H1 (cell line): ENCODE results near the gene DLX2. TPM values are rescaled to one million over a fixed set of nuclear protein-coding genes. Genes with fewer than 3 reads are reported as not detected.

Experiments
- CTCF ChIA-PET: fragments of 300-600 bp; sonication (Branson Sonifier 250); formaldehyde crosslinking; loops from one replicate; lab custom pipeline; 2021; ENCODE audit not compliant: partially characterized antibody; lab: Charles Lee
- POLR2A ChIA-PET: fragments of 300-600 bp; sonication (Branson Sonifier 250); formaldehyde crosslinking; loops from one replicate; lab custom pipeline; 2021; ENCODE audit warnings: inconsistent platforms; ENCODE audit not compliant: partially characterized antibody; lab: Charles Lee
- DNase-seq, 2 experiments: peaks; one replicate each; pipeline versions ENCODE4 v3.0.0 to v3.0.0-alpha.2; 2010 to 2022; ENCODE audit warnings: low spot score in 2 of 2, low read depth in 1 of 2, mixed read lengths in 1 of 2
- FAIRE-seq: peaks from 2 replicates; lab custom pipeline; 2011; peaks lifted over from hg19 to GRCh38; lab: Jason Lieb, UNC
- H2AFZ ChIP-seq: 2 replicates; pipeline ENCODE4 v1.8.1; 2012; ENCODE audit warnings: low read length, inconsistent platforms
- H2AK5ac ChIP-seq: 2 replicates; pipeline ENCODE4 v1.6.1; 2013; ENCODE audit warnings: low read depth, low read length
- H2BK120ac ChIP-seq: replicated peaks from 2 replicates; pipeline ENCODE3; 2013; ENCODE audit warnings: low read depth, low read length, inconsistent platforms
- H2BK12ac ChIP-seq: 2 replicates; pipeline ENCODE4 v1.6.1; 2013; ENCODE audit warnings: low read depth, low read length
- H2BK15ac ChIP-seq: 2 replicates; pipeline ENCODE4 v1.6.1; 2013; ENCODE audit warnings: low read length
- H2BK20ac ChIP-seq: 2 replicates; pipeline ENCODE4 v1.6.1; 2013; ENCODE audit warnings: low read length
- H2BK5ac ChIP-seq: 2 replicates; pipeline ENCODE4 v1.6.1; 2013; ENCODE audit warnings: low read depth, low read length
- H3K14ac ChIP-seq: 2 replicates; pipeline ENCODE4 v1.6.1; 2013; ENCODE audit warnings: inconsistent platforms; ENCODE audit not compliant: insufficient read length
- H3K18ac ChIP-seq: 2 replicates; pipeline ENCODE4 v1.6.1; 2013; ENCODE audit warnings: low read length; ENCODE audit errors: extremely low read depth
- H3K23ac ChIP-seq: 2 replicates; pipeline ENCODE4 v1.6.1; 2013; ENCODE audit warnings: inconsistent platforms; ENCODE audit not compliant: insufficient read length
- H3K23me2 ChIP-seq: 2 replicates; pipeline ENCODE4 v1.6.1; 2013; ENCODE audit warnings: low read depth, low read length
- H3K27ac ChIP-seq: 2 replicates; pipeline ENCODE4 v1.6.1; 2011; ENCODE audit warnings: low read depth, low read length, inconsistent platforms
- H3K27me3 ChIP-seq, 4 experiments: replicated peaks in 1 of 4; 1 replicate in 1 of 4; 2 replicates in 3 of 4; pipeline versions ENCODE4 v1.6.1 to v1.8.1; 2011 to 2013; ENCODE audit warnings: low read length in 3 of 4, mild to moderate bottlenecking in 3 of 4, inconsistent platforms in 2 of 4, mixed read lengths in 2 of 4, moderate library complexity in 1 of 4; ENCODE audit not compliant: control insufficient read depth in 3 of 4, insufficient read depth in 3 of 4; ENCODE audit errors: extremely low read depth in 1 of 4
- H3K36me3 ChIP-seq, 4 experiments: 2 replicates each; pipeline versions ENCODE4 v1.6.1 to v1.8.1; 2011 to 2013; ENCODE audit warnings: mild to moderate bottlenecking in 4 of 4, low read length in 3 of 4, moderate library complexity in 2 of 4, control low read depth in 1 of 4, inconsistent platforms in 1 of 4; ENCODE audit not compliant: insufficient read depth in 4 of 4, control insufficient read depth in 2 of 4
- H3K4ac ChIP-seq: replicated peaks from 2 replicates; pipeline ENCODE3; 2013; ENCODE audit warnings: low read length, low read depth, mixed read lengths, inconsistent platforms; ENCODE audit not compliant: insufficient read length
- H3K4me1 ChIP-seq, 4 experiments: replicated peaks in 1 of 4; 1 replicate in 1 of 4; 2 replicates in 3 of 4; pipeline versions ENCODE4 v1.6.1 to v1.8.1; 2011 to 2013; ENCODE audit warnings: low read length in 3 of 4, inconsistent platforms in 2 of 4, mixed read lengths in 1 of 4; ENCODE audit not compliant: insufficient read depth in 4 of 4, control insufficient read depth in 3 of 4
- H3K4me2 ChIP-seq, 2 experiments: 2 replicates each; pipeline versions ENCODE4 v1.6.1 to v1.8.1; 2011 to 2013; ENCODE audit warnings: low read depth in 2 of 2, low read length in 2 of 2, control low read depth in 1 of 2, inconsistent platforms in 1 of 2, mild to moderate bottlenecking in 1 of 2; ENCODE audit not compliant: insufficient read depth in 1 of 2
- H3K4me3 ChIP-seq, 4 experiments: fragments of 200-600, 300-600 bp in 1 of 4; sonication (generic), shearing (Covaris generic), sonication (Bioruptor Twin) in 1 of 4; 2 replicates each; pipeline versions ENCODE4 v1.5.1 to v1.8.1; 2011 to 2016; ENCODE audit warnings: low read length in 4 of 4, low read depth in 3 of 4, control low read depth in 2 of 4, inconsistent platforms in 2 of 4, mild to moderate bottlenecking in 2 of 4, mixed read lengths in 1 of 4, moderate library complexity in 1 of 4; ENCODE audit not compliant: insufficient read depth in 2 of 4; ENCODE audit errors: extremely low read depth in 1 of 4
- H3K56ac ChIP-seq: replicated peaks from 2 replicates; pipeline ENCODE3; 2013; ENCODE audit warnings: low read depth, mild to moderate bottlenecking, mixed read lengths, low read length, inconsistent platforms; ENCODE audit not compliant: insufficient read length
- H3K79me1 ChIP-seq: 2 replicates; pipeline ENCODE4 v1.6.1; 2013; ENCODE audit warnings: low read depth, low read length, control low read depth
- H3K79me2 ChIP-seq, 2 experiments: 2 replicates each; pipeline versions ENCODE4 v1.6.1 to v1.8.1; 2012 to 2013; ENCODE audit warnings: low read length in 2 of 2, mild to moderate bottlenecking in 2 of 2, inconsistent platforms in 1 of 2; ENCODE audit not compliant: insufficient read depth in 2 of 2, control insufficient read depth in 1 of 2
- H3K9ac ChIP-seq, 4 experiments: replicated peaks in 1 of 4; 1 replicate in 1 of 4; 2 replicates in 3 of 4; pipeline versions ENCODE4 v1.6.1 to v1.8.1; 2011 to 2013; ENCODE audit warnings: low read depth in 3 of 4, low read length in 3 of 4, control low read depth in 2 of 4, mild to moderate bottlenecking in 2 of 4, moderate library complexity in 2 of 4, inconsistent platforms in 1 of 4; ENCODE audit errors: extremely low read depth in 1 of 4
- H3K9me3 ChIP-seq, 2 experiments: 2 replicates each; pipeline versions ENCODE4 v1.6.1 to v1.8.1; 2012 to 2013; ENCODE audit warnings: mild to moderate bottlenecking in 2 of 2, moderate library complexity in 2 of 2, control low read depth in 1 of 2, inconsistent platforms in 1 of 2, low read depth in 1 of 2, low read length in 1 of 2, mixed read lengths in 1 of 2; ENCODE audit not compliant: insufficient read depth in 2 of 2
- H4K20me1 ChIP-seq, 2 experiments: replicated peaks in 1 of 2; 2 replicates each; pipeline versions ENCODE3 to v1.8.1; 2011 to 2013; ENCODE audit warnings: inconsistent platforms in 2 of 2, low read length in 2 of 2, mild to moderate bottlenecking in 1 of 2; ENCODE audit not compliant: insufficient read depth in 2 of 2, control insufficient read depth in 1 of 2
- H4K5ac ChIP-seq: 2 replicates; pipeline ENCODE4 v1.6.1; 2013; ENCODE audit warnings: low read length, low read depth, mixed read lengths, inconsistent platforms; ENCODE audit not compliant: insufficient read length
- H4K8ac ChIP-seq: 2 replicates; pipeline ENCODE4 v1.8.0; 2013; ENCODE audit warnings: mild to moderate bottlenecking, moderate library complexity, low read length, inconsistent platforms; ENCODE audit not compliant: insufficient read depth; ENCODE audit errors: extremely low read depth
- H4K91ac ChIP-seq: replicated peaks from 2 replicates; pipeline ENCODE3; 2013; ENCODE audit warnings: low read length, mixed read lengths, inconsistent platforms; ENCODE audit not compliant: insufficient read length
- ASH2L ChIP-seq: fragments of 200-600, 300-600 bp; sonication (generic); IDR thresholded peaks from one replicate; pipeline ENCODE4 v1.7.1; 2017; ENCODE audit warnings: low read length
- CHD1 ChIP-seq: IDR thresholded peaks from 2 replicates; pipeline ENCODE4 v1.6.1; 2012; ENCODE audit warnings: low read depth, low read length, improper control_type of control experiment
- EZH2 ChIP-seq: fragments of 200-600 bp; sonication (generic); IDR thresholded peaks from 2 replicates; pipeline ENCODE4 v1.7.1; 2012; ENCODE audit warnings: low read depth, mild to moderate bottlenecking, moderate library complexity, low read length, inconsistent platforms; ENCODE audit not compliant: severe bottlenecking
- KDM4A ChIP-seq: IDR thresholded peaks from one replicate; pipeline ENCODE4 v1.7.1; 2012; ENCODE audit warnings: low read depth, mild to moderate bottlenecking, moderate library complexity, low read length, inconsistent platforms; ENCODE audit not compliant: severe bottlenecking
- SUZ12 ChIP-seq: fragments of 200-600 bp; sonication (generic); IDR thresholded peaks from 2 replicates; pipeline ENCODE4 v1.6.1; 2012; ENCODE audit warnings: mild to moderate bottlenecking, inconsistent platforms, low read length, moderate library complexity, mixed read lengths
- TBP ChIP-seq: IDR thresholded peaks from 2 replicates; pipeline ENCODE4 v1.6.1; 2011; ENCODE audit warnings: low read depth, low read length, improper control_type of control experiment
- WGBS, 2 experiments: shearing (Covaris generic) in 1 of 2; methylation state at CpG; one replicate each; pipeline versions ENCODE4 v1.1.6 to v1.1.7; 2013 to 2015; ENCODE audit warnings: low lambda C conversion rate in 2 of 2, mixed read lengths in 2 of 2, inconsistent platforms in 1 of 2, low coverage in 1 of 2, missing lambda C conversion rate in 1 of 2; ENCODE audit not compliant: insufficient replicate concordance in 2 of 2, insufficient coverage in 1 of 2, insufficient read length in 1 of 2; ENCODE audit errors: extremely low coverage in 1 of 2, missing lambda C conversion rate in 1 of 2; 5-methylcytosine and 5-hydroxymethylcytosine counted together
- polyA plus RNA-seq, 7 experiments: library from polyadenylated mRNA; depleted of rRNA in 3 of 7; stranded (reverse) in 5 of 7; unstranded in 2 of 7; fragments of >200 nt in 5 of 7; fragments of 200-250 nt in 2 of 7; gene quantifications; 1 replicate in 5 of 7; 2 replicates in 1 of 7; 4 replicates in 1 of 7; pipeline versions ENCODE4 v1.2.1 to v1.2.3, GENCODE V29; 2011 to 2013; ENCODE audit warnings: missing spikeins in 2 of 7, mixed read lengths in 2 of 7
- total RNA-seq: library from RNA; stranded (reverse); fragmentation: NEBNext Ultra II Directional; extraction: Animal tissue kit (Norgen Biotek cat#: 25700); gene quantifications from 2 replicates; pipeline ENCODE4 v1.2.1, GENCODE V29; 2021
- TF ChIP-seq, protein P1 (sequence below): IDR thresholded peaks from 2 replicates; pipeline ENCODE4 v1.6.1; 2012; ENCODE audit warnings: inconsistent platforms

DLX2 gene
- total and polyA plus RNA-seq, 2 of the 8 experiments (the other 6 are each of a cell fraction or from before 2014, with no cell fraction given) = 0.45 TPM; not detected in 1

DNA sequence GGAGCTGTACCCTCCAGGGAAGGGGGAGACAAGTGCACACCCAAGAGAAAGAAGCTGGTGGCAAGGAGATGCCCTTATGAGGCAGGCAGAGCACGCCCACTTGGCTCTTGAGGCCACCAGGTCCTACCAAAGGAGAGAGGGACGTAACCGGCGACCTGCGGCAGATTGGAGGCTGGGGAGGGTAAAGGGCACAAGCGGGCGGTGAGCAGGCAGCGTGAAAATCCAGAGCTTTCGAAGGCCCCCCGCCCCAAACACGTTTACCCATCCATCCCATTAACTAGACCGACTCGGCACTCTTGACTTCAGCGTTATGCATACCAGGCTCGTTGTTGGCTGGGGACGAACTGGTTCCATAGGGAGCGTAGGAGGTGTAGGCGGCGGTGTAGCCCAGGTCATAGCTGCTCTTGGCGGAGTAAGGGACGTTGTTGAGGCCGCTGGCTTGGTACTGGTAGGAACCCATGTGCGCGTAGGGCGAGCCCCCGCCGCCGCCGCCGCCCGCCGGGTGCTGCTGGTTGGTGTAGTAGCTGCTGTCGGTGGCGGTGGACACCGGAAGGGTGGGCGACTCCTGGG is 794 bp downstream of the DLX2 start:
- no peak overlapping the region for H2AFZ ChIP-seq
- WGBS, 2 experiments = 1% methylated on average over 36 of the region's 36 CpGs; no CpG with 5 or more reads in 1 of the 2 experiments
- peaks cover 15 to 25% of the 10 kb centered on the region in 2 experiments for H4K20me1 ChIP-seq
- no peak overlapping the region for H2BK120ac ChIP-seq
- no peak for DNase-seq
- H3K36me3 ChIP-seq = peaks cover 0 to 11% (median 0%) of the 10 kb centered on the region in 4 experiments; a peak in 1 of 8 replicates
- ChIA-PET CTCF (interaction anchor here (0.5 to 11.7 kb wide), 7 partner anchors 11 to 336 kb away, joined by 3 to 198 read pairs (median 3); partner anchors contain the start of gene DLX1), POLR2A (interaction anchor here (1.6 to 16.0 kb wide), 2 partner anchors 8 to 14 kb away, joined by 5 to 184 read pairs; partner anchors contain the start of gene DLX1)
- no peak overlapping the region for H2BK5ac ChIP-seq
- H2BK12ac ChIP-seq = peak overlapping the region; percentile 84; the same call in 1 of the 2 replicates
- peaks cover 21% of the 10 kb centered on the region; the same call in 1 of the 2 replicates for H3K23me2 ChIP-seq
- H3K79me2 ChIP-seq = no peaks in the 10 kb centered on the region
- no peak overlapping the region for H3K14ac ChIP-seq
- no peak overlapping the region for H2AK5ac ChIP-seq
- no peak overlapping the region for H4K5ac ChIP-seq
- H3K4ac ChIP-seq = no peak overlapping the region
- H3K9me3 ChIP-seq = no peaks in the 10 kb centered on the region
- H3K56ac ChIP-seq = no peak overlapping the region
- H3K4me3 ChIP-seq = peak overlapping the region; percentile 33 to 59 (median 46); a peak in 5 of 8 replicates
- H3K9ac ChIP-seq = no peak overlapping the region
- no peaks in the 10 kb centered on the region for H3K79me1 ChIP-seq
- peak overlapping the region; percentile 43 for H4K8ac ChIP-seq
- H3K27ac ChIP-seq = no peak overlapping the region
- FAIRE-seq = no peak
- H3K23ac ChIP-seq = no peak overlapping the region
- no peak overlapping the region for H3K18ac ChIP-seq
- no peak overlapping the region for H4K91ac ChIP-seq
- H2BK15ac ChIP-seq = 0 out of 2 replicates have a peak overlapping the region, but pooled peaks have one; percentile 29
- H3K27me3 ChIP-seq = peaks cover 78 to 100% (median 93%) of the 10 kb centered on the region in 4 experiments
- peaks cover 6 to 49% (median 27%) of the 10 kb centered on the region in 4 experiments for H3K4me1 ChIP-seq
- peak overlapping the region; percentile 80 to 82 for H3K4me2 ChIP-seq
- H2BK20ac ChIP-seq = no peak overlapping the region
- TF ChIP-seq ASH2L (peak; percentile 18), CHD1 (no peak), EZH2 (peak; percentile 69), TBP (0 out of 2 replicates have a peak, but pooled peaks have one; percentile 21), SUZ12 (peak; percentile 71), KDM4A (peak; percentile 27)
- TF ChIP-seq, protein P1, sequence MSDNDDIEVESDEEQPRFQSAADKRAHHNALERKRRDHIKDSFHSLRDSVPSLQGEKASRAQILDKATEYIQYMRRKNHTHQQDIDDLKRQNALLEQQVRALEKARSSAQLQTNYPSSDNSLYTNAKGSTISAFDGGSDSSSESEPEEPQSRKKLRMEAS = peak; percentile 7; the same call in 1 of the 2 replicates
